NCI-H1417 (cell line): ENCODE results near the gene TRIM15.

Experiments used
- DNase-seq, 3 experiments: peaks; one replicate each; lab custom pipeline; 2025; lab: John Stamatoyannopoulos, UW

Gene TRIM15

DNA sequence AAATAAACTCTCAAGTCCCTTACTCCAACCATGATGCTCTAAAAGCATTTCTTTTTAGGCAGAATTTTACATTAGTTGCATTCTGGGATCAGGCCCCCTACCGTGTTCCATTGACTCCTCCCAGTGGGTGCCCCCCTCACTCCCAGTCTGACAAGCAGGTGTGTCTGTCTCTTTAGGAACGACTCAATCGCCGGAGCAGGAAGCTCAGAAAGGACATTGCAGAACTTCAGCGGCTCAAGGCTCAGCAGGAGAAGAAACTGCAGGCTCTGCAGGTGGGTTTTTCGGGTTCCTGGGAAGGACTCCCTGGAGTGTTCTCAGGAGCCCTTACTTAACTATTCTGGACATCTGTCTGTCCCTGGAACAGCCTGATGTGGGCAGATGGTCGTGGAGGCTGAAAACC is 17.5 kb upstream of the TRIM15 start:
- peak in 1 of 3 experiments; percentile 3 for DNase-seq

DNA sequence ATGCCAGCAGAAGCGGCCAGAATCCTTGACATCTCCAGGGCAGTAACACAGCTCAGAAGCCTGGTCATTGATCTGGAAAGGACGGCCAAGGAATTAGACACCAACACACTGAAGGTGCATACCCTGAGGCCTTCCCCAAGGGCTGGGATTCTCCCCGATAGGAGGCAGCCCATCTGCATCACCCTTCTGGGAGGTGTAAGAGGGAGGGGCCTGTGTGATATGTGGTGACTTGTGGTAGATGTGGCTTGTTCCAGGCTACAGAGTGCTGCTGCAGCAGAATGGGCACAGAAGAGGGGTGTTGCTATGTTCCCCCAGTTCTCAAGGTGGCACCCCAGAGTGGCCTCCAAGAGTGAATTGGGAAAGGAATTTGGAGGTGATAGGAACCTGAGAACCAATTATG is 16.2 kb upstream of the TRIM15 start:
- no peak for DNase-seq

- no peak for DNase-seq
These were observed 14.1 kb upstream of the TRIM15 start for GRCh38 chr6:30149234-30149633.

DNA sequence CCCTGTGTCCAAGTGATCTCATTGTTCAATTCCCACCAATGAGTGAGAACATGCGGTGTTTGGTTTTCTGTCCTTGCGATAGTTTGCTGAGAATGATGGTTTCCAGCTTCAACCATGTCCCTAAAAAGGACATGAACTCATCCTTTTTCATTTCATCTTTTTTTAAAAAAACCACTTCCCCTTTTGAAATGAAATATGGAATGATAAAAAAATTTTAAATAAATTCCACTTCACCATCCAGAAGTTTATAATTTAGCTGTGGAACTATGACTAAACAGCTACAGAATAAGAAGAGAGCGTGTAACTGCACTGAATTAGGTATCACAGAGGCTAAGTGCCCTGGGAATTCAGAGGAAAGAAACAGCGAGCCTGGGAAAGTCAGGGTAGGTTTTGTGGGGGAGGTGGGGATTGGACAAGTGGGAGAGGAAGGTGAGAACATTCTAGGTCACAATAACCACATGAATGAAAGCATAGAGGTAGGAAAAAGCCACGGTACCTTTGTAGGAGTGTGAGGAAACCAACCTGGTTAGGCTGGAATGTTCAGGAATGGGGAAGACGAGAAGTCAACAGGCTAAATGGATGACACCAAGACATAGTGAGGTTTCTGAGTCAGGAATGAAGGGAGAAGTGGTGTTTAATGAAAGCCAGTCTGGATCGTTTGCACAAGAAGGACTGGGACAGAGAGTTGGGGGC is 13.3 kb upstream of the TRIM15 start:
- DNase-seq, result no peak

DNA sequence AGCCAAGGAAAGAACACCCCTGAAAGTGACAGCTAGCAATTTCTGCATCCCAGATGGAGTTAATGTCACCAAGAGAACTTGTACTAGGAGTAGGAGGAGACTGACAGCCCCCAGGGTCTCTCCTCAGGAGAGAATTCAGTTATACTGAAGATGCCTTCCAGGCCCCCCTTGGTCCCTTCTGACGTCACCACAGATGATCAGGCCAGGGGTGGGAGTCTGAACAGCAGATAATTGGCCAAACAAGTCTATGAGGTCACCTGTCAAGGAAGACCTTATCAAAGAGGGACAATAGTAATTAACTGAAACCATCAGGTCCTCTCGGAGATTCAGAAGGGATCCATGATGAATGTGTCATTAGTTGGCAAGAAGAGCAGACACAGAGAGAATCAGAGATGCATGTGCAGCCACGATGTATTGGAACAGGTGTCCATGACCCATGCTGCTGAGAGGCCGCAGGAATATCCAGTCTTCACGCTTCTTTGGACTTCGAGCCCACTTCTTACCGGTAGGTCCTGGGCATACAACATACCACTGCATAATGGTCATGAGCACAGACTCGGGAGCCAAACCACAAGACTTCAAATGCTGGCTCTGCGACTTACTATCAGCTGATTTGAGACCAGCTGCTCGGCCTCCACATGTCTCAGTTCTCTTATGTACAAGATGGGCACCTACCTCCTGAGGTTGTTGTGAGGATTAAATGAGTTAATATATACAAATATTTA is 12.5 kb upstream of the TRIM15 start:
- DNase-seq, result no peak

DNA sequence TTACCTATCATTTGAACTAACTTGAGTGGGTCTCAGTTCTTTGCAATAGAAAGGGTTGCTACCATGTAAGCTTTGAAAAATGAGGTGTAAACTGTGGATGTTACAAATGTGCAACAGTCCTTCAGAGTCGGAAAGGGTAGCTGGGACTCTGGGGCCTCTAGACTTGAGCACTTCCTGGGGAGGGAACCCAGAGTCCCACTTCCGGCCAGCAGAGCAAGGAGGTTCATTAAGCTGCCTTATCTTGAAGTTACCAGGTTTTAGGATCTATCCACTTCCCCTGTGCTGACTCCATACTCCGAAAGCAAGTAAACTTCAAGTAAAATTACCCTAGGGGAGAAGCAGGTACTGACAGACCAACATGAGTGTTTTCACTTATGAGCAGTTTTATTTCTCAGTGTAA is 11.8 kb upstream of the TRIM15 start:
- DNase-seq, result no peak

DNA sequence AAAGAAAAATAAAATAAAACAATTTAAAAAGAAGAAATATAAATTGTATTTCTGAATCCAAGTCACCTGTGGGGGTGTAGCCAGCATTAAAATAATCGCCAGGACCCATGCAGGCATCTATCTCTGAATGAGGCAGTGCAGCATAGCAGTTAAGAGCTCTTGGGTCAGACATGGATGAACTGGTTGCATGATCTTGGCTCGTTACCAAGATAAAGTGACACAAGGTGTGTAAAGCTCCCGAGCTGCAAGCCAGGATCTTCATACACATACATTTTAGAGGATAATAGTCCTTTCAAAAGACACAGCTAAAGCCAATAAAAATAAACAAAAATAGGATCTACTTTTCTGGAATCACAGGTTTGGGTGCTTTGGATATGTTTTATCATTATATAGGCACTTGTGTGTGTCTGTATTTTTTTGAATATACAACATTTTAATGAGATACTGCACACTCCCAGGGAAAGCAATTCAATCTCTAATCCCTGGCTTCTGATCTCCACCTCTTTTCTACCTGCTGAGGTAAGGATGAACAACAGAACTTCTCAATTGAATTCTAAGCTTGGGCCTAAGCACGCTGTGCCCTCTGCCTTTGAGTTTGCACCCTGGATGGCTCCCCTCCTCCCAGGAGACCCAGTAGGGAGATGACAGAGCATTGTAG is 11.2 kb upstream of the TRIM15 start:
- peak in 2 of 3 experiments; percentile 2 to 8 for DNase-seq

DNA sequence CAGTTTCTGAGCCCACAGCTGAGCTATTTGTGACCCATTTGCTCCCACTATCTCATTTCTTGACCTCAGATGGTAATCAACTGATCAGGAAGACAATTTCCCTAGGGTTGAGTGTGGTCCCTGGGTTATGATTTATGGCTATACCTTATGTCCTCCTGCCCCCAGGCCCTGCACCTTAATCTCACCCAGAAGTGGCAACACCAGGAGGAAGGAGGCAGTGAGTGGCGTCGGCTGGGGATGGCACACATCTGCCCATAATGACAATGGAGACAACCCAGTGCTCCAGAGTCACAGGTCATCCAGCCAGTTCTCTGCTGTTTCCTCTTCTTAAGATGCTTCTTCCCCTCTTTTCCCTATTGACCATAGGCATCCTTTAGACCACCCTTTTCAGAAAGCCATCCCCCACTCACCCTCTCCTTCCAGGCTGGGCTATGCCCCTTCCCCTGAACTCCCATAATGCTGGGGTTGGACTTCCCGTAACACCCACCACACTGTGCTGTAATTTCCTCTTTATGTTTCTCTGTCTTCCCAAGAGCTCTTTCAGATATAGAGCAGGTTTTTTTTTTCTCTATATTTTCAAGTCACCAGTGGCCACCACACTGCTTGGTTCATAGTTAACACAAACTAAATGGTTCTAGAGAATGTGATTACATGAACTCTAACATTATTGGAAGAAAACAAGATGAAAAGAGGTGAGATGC is 10.3 kb upstream of the TRIM15 start:
- no peak for DNase-seq

- no peak for DNase-seq
These were observed 9.3 kb upstream of the TRIM15 start for GRCh38 chr6:30154061-30154460.

- peak in 1 of 3 experiments; percentile 33 for DNase-seq
These were observed 8.4 kb upstream of the TRIM15 start for GRCh38 chr6:30154709-30155519.

- DNase-seq, result no peak
These were observed 7.7 kb upstream of the TRIM15 start for GRCh38 chr6:30155520-30156261.

GRCh38 chr6:30156262-30156599 is 7.1 kb upstream of the TRIM15 start:
- no peak for DNase-seq

DNA sequence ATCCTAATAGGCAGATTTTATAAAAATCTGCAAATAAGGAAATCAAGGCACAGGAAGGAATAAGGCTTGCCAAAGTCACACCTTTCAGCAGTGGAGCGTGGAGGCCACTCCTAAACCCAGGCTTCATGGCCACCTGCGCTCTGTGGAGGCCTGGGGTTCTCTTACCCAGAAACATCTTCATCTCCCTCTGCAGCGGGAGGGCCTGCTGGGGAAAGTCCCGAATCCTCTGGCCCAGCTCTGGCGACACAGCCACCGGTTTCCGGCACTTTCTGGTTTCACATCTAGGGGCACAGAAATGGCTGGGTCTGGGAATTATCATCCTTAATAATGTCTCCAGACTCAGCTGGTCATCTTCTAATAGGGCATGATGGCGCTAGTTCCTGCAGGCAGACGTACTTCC is 6.6 kb upstream of the TRIM15 start:
- DNase-seq, result no peak

- no peak for DNase-seq
These were observed 5.8 kb upstream of the TRIM15 start for GRCh38 chr6:30157581-30157980.

DNA sequence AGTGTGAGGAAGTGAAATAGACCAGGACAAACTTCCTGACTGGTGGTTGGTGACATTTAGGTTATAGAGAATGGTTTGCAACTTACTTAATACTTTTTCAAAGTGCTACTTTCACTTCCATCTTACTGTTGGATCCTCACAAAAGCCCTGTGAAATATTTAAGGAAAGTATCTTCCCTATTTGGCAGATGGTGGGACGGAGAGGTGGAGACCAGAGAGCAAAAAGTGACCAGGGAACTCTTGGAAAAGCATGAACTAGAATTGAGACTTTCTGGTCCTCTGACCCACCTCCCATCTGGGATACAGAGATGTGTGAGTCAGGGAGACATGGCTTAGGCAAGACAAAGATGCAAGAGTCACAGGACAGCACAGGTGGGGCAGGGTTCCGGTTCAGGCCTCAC is 5.3 kb upstream of the TRIM15 start:
- no peak for DNase-seq

DNA sequence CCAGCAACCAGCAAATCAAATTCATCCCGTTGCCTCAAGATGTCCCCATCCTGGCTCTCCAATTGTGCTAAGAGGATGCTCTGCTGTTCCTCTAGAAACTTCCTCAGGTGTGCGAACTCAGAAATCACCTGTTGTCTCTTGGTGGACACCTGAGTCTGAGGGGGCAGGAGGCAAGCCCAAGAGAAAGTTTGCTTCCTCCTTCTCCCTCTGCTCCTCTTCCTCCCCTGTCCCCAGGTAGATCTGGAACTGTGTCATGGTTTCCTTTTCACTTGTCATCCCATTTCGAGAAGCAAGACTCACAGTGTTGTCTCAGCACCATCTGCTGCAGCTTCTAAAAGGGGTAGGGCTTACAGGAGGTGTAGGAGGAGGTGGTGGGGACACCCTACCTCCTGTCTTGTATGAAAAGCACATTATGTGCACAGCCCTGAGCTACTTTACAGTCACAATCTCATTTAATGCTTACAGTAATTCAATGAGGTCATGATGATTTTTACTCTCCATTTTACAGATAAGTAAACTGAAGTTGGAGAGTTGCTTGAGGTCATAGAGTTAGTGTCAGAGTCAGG is 4.8 kb upstream of the TRIM15 start:
- DNase-seq, result no peak

DNA sequence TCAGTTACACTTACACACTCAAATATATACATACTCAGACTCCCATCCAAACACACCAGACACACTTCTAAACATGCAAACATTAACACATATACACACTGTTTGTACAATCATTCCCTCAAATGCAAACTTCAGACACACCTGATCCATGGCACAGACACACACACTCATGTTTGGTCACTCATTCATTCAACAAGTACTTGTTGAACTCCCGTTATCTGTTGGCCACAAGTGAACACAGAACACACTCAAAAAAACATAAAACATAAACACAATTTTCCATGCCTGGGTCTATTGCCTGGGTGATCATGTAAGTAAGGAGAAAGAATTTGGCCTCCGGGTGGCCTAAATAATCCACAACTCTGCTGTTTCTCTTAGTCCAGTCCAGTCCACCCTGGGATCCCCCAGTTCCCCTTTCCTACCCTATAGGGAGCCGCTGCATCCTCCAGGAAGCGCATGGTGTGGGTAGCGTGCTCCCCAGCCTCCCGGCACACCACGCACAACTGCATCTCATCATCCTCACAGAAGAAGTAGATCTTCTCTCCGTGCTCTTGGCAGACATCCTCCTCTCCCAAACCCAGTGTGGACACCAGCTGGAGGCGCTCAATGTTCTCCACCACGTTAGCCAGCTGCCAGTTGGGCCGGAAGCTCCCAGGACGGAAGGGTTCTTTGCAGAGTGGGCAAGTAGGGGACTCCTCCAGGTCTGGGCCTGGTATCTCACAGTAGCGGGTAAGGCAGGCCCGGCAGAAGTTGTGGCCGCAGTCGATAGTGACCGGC is 3.1 kb upstream of the TRIM15 start:
- DNase-seq, result no peak

- DNase-seq, result no peak
These were observed 2.4 kb upstream of the TRIM15 start, which contains the start of gene TRIM10 for GRCh38 chr6:30160785-30161531. Gene TRIM10 (minus strand): TSS chr6:30161211. CDS start chr6:30160858, 353 bp downstream.
